ENCODE measurements around the gene SEC14L2. TPM values are rescaled to one million over a fixed set of nuclear protein-coding genes. Genes with fewer than 3 reads are reported as not detected.

The SEC14L2 gene
- total and polyA plus RNA-seq, 8 donors, result 2.6 to 6.6 (median 3.8) TPM

- H3K9me3 ChIP-seq, result no peaks in the 10 kb centered on the region
- FAIRE-seq (no peak), ATAC-seq (no peak), DNase-seq (no peak)
- intact Hi-C loops (cut with DNase I), result no loop called here
- no peaks in the 10 kb centered on the region for H3K4me1 ChIP-seq
- H3K27ac ChIP-seq, result no peak overlapping the region
- peaks cover 0 to 4% (median 0%) of the 10 kb centered on the region in 3 donors for H3K36me3 ChIP-seq
- 80 to 95% methylated on average over 6 of the region's 6 CpGs for WGBS, 2 donors
- no peak overlapping the region for H3K4me3 ChIP-seq
- TF ChIP-seq CTCF (IDR thresholded peaks at IDR 0.05), result no peak
- no peaks in the 10 kb centered on the region for H3K27me3 ChIP-seq
These were observed 9.6 kb downstream of the SEC14L2 start for GRCh38 chr22:30406400-30406799.

- no peak for FAIRE-seq
- Histone ChIP-seq H3K27ac (no peak overlapping the region), H3K4me1 (no peaks in the 10 kb centered on the region), H3K36me3 (peaks cover 0 to 4% (median 0%) of the 10 kb centered on the region in 3 donors), H3K9me3 (no peaks in the 10 kb centered on the region), H3K27me3 (no peaks in the 10 kb centered on the region), H3K4me3 (no peak overlapping the region)
- no peak for DNase-seq
- ATAC-seq, result peak in 1 of 4 donors; percentile 18
- intact Hi-C loops (cut with DNase I), result no loop called here
- TF ChIP-seq CTCF (IDR thresholded peaks at IDR 0.05), result no peak
- 88 to 93% methylated on average over 13 of the region's 13 CpGs for WGBS, 2 donors
These were observed 11.7 kb downstream of the SEC14L2 start for GRCh38 chr22:30408388-30409102.

- Histone ChIP-seq H3K4me1 (no peaks in the 10 kb centered on the region), H3K27me3 (no peaks in the 10 kb centered on the region), H3K9me3 (no peaks in the 10 kb centered on the region), H3K4me3 (no peak overlapping the region), H3K27ac (no peak overlapping the region), H3K36me3 (peaks cover 0 to 4% (median 0%) of the 10 kb centered on the region in 3 donors)
- 90 to 93% methylated on average over 3 of the region's 3 CpGs for WGBS, 2 donors
- intact Hi-C loops (cut with DNase I), result no loop called here
- DNase-seq (no peak), ATAC-seq (no peak), FAIRE-seq (no peak)
- TF ChIP-seq CTCF (IDR thresholded peaks at IDR 0.05), result no peak
These were observed 15.0 kb downstream of the SEC14L2 start for GRCh38 chr22:30411780-30412179.

GRCh38 chr22:30413001-30413400 lies 16.2 kb downstream of the SEC14L2 start:
- DNase-seq (no peak), FAIRE-seq (no peak), ATAC-seq (no peak)
- Histone ChIP-seq H3K9me3 (no peaks in the 10 kb centered on the region), H3K4me1 (no peaks in the 10 kb centered on the region), H3K27me3 (no peaks in the 10 kb centered on the region), H3K4me3 (no peak overlapping the region), H3K36me3 (peaks cover 0 to 4% (median 0%) of the 10 kb centered on the region in 3 donors), H3K27ac (no peak overlapping the region)
- 90 to 93% methylated on average over 4 of the region's 4 CpGs for WGBS, 2 donors
- TF ChIP-seq CTCF (IDR thresholded peaks at IDR 0.05), result no peak
- intact Hi-C loops (cut with DNase I), result no loop called here
